GM19438 (cell line): ENCODE measurements around the gene CYB561D1.

ENCODE experiments used
- ATAC-seq: cut with Tn5 transposase; IDR thresholded peaks from one replicate; pipeline ENCODE4 v1.9.1; 2021; ENCODE audit warnings: low read depth; ENCODE audit not compliant: unreplicated experiment

Gene CYB561D1

GRCh38 chr1:109527098-109527811 lies 33.4 kb downstream of the CYB561D1 start:
- no peak for ATAC-seq

GRCh38 chr1:109527846-109528695 lies 34.2 kb downstream of the CYB561D1 start:
- no peak for ATAC-seq

DNA sequence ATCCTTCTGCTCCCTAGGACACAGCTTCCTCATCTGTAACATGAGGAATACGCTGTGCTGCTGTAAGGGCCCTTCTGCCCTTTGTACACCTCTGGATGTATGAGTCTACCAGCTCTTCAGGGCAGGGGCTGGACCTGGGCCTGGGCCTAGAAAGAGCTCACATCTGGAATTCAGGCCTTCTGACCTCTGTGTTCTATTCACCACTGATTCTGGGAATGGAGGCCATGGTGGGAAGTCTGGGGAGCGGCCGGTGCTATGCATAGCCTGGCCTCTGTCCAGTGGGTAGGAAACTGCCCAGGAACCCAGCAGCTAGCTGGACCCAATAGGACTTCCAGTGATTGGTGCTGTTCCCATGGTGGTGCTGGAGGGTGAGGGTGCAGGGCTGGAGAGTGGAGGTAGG lies 34.8 kb downstream of the CYB561D1 start:
- no peak for ATAC-seq

- ATAC-seq: no peak
Observed at GRCh38 chr1:109529881-109530456, 36.1 kb downstream of the CYB561D1 start.

- ATAC-seq: no peak
Observed at GRCh38 chr1:109530457-109531087, 36.7 kb downstream of the CYB561D1 start.

- no peak for ATAC-seq
Observed at GRCh38 chr1:109531380-109531779, 37.5 kb downstream of the CYB561D1 start.

DNA sequence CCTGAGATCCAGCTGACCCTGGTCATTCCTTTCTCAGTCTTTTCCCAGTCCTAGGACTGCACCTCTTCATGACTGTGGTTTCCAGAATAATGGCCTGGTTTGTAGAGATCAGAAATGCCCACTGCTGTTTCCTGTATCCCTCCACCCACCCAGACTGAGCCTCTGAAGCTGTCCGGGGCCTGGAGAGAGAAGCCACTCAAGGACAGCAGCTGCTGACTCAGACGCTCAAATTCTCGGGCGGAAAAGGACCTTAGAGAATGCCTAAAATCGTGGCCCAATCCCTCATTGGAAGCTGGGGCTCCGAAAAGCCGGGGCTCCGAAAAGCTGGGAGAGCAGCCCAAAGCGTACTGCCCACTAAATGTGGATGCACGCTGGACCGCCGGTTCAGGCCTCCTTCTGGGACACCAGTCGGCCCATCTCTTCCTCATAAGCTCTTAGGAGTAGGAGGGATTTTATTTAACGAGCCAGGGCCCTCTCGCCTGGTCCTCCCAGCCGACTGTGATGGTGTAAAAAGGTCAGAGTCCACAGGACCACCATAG lies 38.0 kb downstream of the CYB561D1 start:
- no peak for ATAC-seq

DNA sequence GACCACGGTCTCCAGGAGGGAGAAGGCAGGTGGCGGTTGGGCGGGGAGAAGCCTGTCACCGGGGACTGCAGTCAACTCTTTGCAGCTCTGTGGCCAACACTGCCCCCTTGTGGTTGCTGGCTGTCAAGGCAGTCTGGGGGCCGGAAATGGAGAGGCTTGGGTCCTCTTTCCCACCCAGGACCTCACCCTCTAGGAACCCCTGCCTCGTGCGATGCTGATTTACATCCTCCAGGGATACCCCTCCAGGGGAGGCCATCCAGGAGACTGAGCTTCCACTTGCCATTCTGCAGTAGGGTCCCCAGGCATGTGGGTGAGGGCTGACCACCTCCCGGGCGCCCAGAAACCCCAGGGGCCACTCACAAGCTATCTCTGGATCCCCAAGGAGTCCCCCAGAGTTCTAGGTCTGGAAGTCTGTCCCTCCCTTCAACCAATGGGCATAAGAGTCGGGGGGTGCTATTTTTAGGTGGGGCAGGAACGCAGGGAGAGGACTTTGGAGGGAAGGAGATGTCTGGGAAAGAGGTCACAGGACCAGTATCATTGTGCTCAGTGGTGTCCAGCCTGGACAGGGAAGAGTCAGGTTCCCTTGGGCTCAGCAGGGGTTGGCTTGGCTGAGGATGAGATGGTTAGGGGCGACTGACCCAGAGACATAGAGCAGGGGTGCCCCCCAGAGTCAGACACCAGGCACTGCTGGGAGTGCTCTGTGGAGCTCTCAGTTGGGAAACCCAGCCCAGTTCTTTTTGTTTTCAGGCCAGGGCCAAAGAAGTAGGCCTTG lies 38.7 kb downstream of the CYB561D1 start:
- ATAC-seq: peak; percentile 76

GRCh38 chr1:109534307-109534858 lies 40.5 kb downstream of the CYB561D1 start:
- no peak for ATAC-seq

DNA sequence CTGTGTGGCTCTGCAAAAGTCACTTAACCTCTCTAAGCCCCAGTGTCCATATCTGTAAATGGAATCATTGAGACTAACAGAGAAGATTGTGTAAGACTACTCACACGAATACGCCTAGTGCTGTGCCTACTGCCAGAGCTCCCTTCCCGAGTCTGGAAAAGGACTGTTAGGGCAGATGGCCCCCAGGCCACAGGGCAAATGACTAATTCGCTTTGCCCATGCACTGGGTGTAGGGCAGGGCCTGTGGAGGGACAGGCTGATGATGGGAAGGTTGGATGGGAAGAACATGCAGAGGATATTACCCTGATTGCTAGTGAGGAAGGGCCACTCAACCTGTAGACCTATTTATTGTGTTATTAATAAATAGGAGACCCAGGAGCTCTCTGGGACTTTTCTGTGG lies 41.6 kb downstream of the CYB561D1 start:
- ATAC-seq: no peak

DNA sequence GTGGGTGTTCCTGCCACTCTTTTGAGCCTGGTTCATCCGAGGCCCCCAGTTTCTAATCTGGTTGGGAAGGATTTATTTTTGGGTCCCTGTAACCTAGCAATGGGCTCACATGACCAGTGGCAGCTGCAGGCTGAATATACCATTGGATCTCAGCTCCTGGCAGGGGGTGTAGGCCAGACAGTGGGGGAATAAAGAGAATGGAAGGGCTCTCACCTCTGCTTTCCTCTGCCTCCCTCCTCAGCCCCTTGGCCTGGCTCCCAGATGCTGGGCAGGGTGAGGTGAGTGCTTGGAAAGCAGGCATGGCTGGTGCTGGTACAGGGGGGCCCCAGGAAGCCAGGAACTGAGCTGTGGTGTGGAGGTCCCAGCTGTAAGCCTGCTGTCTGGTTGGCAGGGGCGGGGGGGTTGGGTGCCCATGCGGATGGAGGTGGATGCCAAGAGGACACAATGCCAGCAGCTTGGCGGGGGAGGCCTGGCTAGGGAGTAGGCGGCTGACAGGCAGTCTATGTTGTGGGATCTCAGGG lies 42.1 kb downstream of the CYB561D1 start:
- ATAC-seq: no peak

DNA sequence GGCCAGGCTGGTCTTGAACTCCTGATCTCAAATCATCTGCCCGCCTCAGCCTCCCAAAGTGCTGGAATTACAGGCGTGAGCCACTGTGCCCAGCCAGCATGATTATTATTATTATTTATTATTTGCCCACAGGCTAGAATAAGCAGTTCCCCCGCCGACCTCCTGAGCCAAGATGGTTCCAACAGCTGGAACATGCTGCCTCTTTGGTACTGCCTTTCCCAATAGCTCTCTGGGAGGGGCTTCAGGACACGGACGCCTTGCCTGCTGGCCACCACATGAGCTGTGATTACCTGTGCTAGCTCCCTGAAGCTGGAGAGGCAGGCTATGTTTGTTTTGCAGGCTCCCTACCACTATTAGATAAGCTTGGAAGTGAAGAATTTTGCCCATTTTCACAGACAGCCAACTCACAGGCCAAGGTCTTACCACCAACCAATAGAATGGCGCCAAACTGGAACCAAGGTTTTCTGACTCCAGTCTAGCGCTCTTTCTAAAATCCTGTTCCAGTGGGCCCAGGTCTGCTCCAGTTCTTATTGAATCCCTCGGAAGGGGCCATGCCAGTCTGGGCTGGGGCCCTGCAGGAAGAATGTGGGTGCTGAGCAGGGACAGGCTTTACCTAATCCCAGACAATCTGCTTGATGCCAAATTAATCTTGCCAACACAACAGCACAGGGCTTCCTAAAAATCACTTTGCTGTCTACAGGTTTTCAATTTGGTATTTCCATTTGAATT lies 43.7 kb downstream of the CYB561D1 start:
- ATAC-seq: no peak

GRCh38 chr1:109538827-109539555 lies 45.1 kb downstream of the CYB561D1 start:
- no peak for ATAC-seq

GRCh38 chr1:109539676-109540075 lies 45.8 kb downstream of the CYB561D1 start, which contains the start of gene GPR61:
Gene GPR61, plus strand, starts transcription at chr1:109539872. Its CDS starts 3,151 bp downstream, at chr1:109543023.
- ATAC-seq: no peak

DNA sequence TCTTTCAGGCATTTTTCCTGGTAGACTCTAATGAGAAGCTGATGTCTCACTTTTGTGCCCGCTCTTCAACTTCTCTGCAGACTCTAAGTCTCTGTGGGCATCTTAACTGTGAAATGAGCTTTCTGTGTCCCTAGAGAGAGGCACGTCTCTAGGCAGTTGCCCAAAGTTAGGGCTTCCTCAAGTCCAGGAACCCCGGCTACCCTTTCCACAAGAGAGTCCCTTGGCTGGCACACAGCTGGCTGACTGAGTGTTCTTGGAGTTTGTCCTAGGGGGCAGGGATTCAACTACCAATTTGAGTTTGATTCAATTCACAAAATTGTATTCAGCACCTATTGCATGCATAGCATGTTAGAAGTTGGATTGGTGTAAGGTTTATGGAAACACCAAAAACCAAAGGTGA lies 47.2 kb downstream of the CYB561D1 start:
- no peak for ATAC-seq

DNA sequence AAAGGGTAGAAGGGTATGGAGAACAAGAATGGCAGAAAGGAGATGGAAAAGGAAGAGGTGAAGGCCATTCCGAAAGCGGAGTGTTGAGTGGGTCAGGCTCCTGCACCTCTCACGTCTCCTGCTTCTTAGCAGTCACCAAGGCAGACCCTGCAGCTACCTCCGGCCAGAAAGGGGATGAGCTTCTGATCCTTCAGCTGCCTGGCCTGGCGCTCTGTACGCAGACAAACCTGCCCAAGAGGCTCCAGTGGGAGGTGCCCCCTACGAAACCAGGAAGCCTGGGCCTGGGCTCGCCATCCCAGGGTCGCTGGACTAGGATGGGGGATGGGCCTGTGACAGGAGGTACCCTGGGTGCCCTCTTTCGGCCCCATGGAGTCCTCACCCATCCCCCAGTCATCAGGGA lies 48.8 kb downstream of the CYB561D1 start:
- ATAC-seq: no peak

GRCh38 chr1:109543283-109543987 lies 49.5 kb downstream of the CYB561D1 start:
- no peak for ATAC-seq
